GM12878 (cell line): ENCODE results near the gene RAP1GAP2. TPM values are rescaled to one million over a fixed set of nuclear protein-coding genes. Genes with fewer than 3 reads are reported as not detected.

Experiments
- CREB1 ChIP-seq: IDR thresholded peaks from 2 replicates; pipeline ENCODE4 v1.6.1; 2012; ENCODE audit warnings: low read depth, mild to moderate bottlenecking, inconsistent platforms
- EGR1 ChIP-seq, 2 experiments: IDR thresholded peaks; 1 replicate in 1 of 2; 2 replicates in 1 of 2; pipeline ENCODE4 v1.6.1; 2011 to 2012; ENCODE audit warnings: low read depth in 2 of 2, low read length in 2 of 2, borderline replicate concordance in 1 of 2, mild to moderate bottlenecking in 1 of 2, moderate library complexity in 1 of 2
- EZH2 ChIP-seq: IDR thresholded peaks from 2 replicates; pipeline ENCODE4 v1.6.1; 2012; ENCODE audit warnings: low read depth, mild to moderate bottlenecking, control low read depth, inconsistent platforms, low read length, borderline replicate concordance; ENCODE audit not compliant: control insufficient read depth
- HCFC1 ChIP-seq: fragments of 150-350 bp; IDR thresholded peaks from 2 replicates; pipeline ENCODE4 v1.6.1; 2014; ENCODE audit warnings: low read length
- MEF2B ChIP-seq: fragments of 450-650 bp; IDR thresholded peaks from 2 replicates; pipeline ENCODE4 v1.6.1; 2018; ENCODE audit warnings: mild to moderate bottlenecking, moderate library complexity; ENCODE audit not compliant: partially characterized antibody, poor library complexity, severe bottlenecking
- NRF1 ChIP-seq: conservative IDR thresholded peaks from 2 replicates; pipeline ENCODE4 v1.6.1; 2011; ENCODE audit warnings: mild to moderate bottlenecking, low read depth, low read length, improper control_type of control experiment
- POLR2AphosphoS2 ChIP-seq: IDR thresholded peaks from 2 replicates; pipeline ENCODE4 v1.6.1; 2011; ENCODE audit warnings: low read depth, mild to moderate bottlenecking, low read length, improper control_type of control experiment, moderate library complexity
- SPI1 ChIP-seq: IDR thresholded peaks from 2 replicates; pipeline ENCODE4 v1.6.1; 2011; ENCODE audit warnings: low read depth, mild to moderate bottlenecking, low read length, moderate library complexity, borderline replicate concordance; ENCODE audit not compliant: insufficient read depth
- SREBF1 ChIP-seq: IDR thresholded peaks from 2 replicates; pipeline ENCODE4 v1.6.1; 2012; ENCODE audit warnings: mild to moderate bottlenecking, low read length
- SUZ12 ChIP-seq: fragments of 200-600 bp; sonication (generic); IDR thresholded peaks from one replicate; pipeline ENCODE4 v1.6.1; 2018; ENCODE audit warnings: antibody characterized with exemption, mild to moderate bottlenecking; ENCODE audit not compliant: unreplicated experiment
- TARDBP ChIP-seq: IDR thresholded peaks from 2 replicates; pipeline ENCODE4 v1.6.1; 2016; ENCODE audit warnings: borderline replicate concordance
- polyA plus RNA-seq, 11 experiments: library from polyadenylated mRNA; depleted of rRNA in 4 of 11; unstranded in 6 of 11; stranded (reverse) in 5 of 11; fragments of >200 nt; fragmentation: Nextera tagmentation in 4 of 11; fragmentation: Illumina TruSeq in 1 of 11; extraction: Ambion mirVana in 4 of 11; extraction: Trizol in 1 of 11; gene quantifications; 1 replicate in 1 of 11; 2 replicates in 10 of 11; pipeline versions ENCODE4 v1.2.1 to v1.2.3, GENCODE V29; 2011 to 2016; ENCODE audit warnings: inconsistent platforms in 2 of 11, missing spikeins in 2 of 11, low read depth in 1 of 11
- total RNA-seq, 4 experiments: library from RNA; depleted of rRNA in 3 of 4; stranded (reverse); fragments of >200 nt in 3 of 4; fragmentation: Illumina TruSeq in 1 of 4; extraction: Trizol in 1 of 4; gene quantifications; 2 replicates each; pipeline versions ENCODE4 v1.2.1 to v1.2.3, GENCODE V29; 2013 to 2021
- TF ChIP-seq, protein P1 (sequence below): fragments of 450-650 bp; IDR thresholded peaks from 2 replicates; pipeline ENCODE4 v1.6.1; 2018; ENCODE audit warnings: borderline replicate concordance, mild to moderate bottlenecking; ENCODE audit not compliant: partially characterized antibody
- TF ChIP-seq, protein P2 (sequence below): fragments of 450-650 bp; IDR thresholded peaks from 2 replicates; pipeline ENCODE4 v1.6.1; 2017; ENCODE audit warnings: mild to moderate bottlenecking
- TF ChIP-seq, protein P3 (sequence below): fragments of 450-650 bp; IDR thresholded peaks from 2 replicates; pipeline ENCODE4 v1.6.1; 2017; ENCODE audit warnings: mild to moderate bottlenecking, moderate library complexity
- TF ChIP-seq, protein P4 (sequence below): IDR thresholded peaks from 2 replicates; pipeline ENCODE4 v1.6.1; 2012; ENCODE audit warnings: low read depth, low read length, improper control_type of control experiment

The RAP1GAP2 gene
- total and polyA plus RNA-seq, 10 of the 15 experiments (the other 5 are each of a cell fraction or from before 2014, with no cell fraction given), result 0.03 to 0.95 (median 0.49) TPM; not detected in 2

DNA sequence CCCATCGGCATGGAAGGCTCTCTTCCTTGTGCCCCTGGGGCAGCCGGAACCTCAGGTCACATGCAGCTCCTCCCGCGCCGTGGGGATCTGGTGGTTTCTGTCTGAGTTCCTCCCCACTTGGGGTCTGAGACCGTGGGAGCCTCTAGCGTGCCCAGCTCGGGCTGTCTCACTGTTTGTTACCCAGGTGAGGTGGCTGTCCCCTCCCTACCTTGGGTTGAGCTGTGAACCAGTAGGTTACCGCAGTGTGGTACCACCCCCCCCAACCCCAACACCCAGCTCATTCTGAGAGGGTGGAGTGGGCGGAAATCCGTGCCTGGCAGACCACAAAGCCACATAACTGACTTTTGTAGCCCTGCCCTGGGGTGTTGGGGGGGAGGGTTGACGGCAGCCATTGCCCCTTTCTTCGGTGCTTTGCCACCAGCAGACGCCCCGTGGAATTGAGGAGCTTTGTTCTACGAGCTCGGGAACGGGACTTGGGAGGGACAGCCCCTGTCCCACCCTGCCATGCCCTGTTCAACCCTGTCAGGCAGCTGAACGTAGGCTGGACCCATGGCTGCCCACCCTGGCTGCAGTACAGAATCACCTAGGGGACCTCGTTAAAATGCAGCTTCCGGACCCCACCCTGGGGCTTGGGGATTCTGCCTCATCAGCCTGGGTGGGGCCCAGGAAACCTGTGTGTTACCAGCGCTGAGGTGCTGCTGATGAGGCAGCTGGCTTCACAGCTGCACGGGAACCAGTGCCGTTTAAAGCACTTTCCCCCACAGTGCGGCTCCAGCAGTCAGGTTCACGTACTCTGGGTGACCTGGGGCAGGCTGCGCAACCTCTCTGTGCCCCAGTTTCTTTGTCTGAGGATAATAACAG lies 18.5 kb downstream of the RAP1GAP2 start (continued):
- TF ChIP-seq, protein P1, sequence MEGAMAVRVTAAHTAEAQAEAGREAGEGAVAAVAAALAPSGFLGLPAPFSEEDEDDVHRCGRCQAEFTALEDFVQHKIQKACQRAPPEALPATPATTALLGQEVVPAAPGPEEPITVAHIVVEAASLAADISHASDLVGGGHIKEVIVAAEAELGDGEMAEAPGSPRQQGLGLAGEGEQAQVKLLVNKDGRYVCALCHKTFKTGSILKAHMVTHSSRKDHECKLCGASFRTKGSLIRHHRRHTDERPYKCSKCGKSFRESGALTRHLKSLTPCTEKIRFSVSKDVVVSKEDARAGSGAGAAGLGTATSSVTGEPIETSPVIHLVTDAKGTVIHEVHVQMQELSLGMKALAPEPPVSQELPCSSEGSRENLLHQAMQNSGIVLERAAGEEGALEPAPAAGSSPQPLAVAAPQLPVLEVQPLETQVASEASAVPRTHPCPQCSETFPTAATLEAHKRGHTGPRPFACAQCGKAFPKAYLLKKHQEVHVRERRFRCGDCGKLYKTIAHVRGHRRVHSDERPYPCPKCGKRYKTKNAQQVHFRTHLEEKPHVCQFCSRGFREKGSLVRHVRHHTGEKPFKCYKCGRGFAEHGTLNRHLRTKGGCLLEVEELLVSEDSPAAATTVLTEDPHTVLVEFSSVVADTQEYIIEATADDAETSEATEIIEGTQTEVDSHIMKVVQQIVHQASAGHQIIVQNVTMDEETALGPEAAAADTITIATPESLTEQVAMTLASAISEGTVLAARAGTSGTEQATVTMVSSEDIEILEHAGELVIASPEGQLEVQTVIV, result no peak
- TF ChIP-seq, protein P2, sequence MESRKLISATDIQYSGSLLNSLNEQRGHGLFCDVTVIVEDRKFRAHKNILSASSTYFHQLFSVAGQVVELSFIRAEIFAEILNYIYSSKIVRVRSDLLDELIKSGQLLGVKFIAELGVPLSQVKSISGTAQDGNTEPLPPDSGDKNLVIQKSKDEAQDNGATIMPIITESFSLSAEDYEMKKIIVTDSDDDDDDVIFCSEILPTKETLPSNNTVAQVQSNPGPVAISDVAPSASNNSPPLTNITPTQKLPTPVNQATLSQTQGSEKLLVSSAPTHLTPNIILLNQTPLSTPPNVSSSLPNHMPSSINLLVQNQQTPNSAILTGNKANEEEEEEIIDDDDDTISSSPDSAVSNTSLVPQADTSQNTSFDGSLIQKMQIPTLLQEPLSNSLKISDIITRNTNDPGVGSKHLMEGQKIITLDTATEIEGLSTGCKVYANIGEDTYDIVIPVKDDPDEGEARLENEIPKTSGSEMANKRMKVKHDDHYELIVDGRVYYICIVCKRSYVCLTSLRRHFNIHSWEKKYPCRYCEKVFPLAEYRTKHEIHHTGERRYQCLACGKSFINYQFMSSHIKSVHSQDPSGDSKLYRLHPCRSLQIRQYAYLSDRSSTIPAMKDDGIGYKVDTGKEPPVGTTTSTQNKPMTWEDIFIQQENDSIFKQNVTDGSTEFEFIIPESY, result no peak
- no peak for TF ChIP-seq EZH2
- TF ChIP-seq POLR2AphosphoS2, result no peak
- no peak for TF ChIP-seq CREB1
- no peak for TF ChIP-seq SUZ12
- no peak for TF ChIP-seq NRF1
- TF ChIP-seq EGR1 (IDR thresholded peaks at IDR 0.05; ENCODE audit: borderline replicate concordance in 1 of 2, low read depth in 2 of 2, low read length in 2 of 2), result peak in 1 of 2 experiments; percentile 63; a peak in 1 of 3 replicates
- no peak for TF ChIP-seq TARDBP
- no peak for TF ChIP-seq SREBF1
- TF ChIP-seq, protein P3, sequence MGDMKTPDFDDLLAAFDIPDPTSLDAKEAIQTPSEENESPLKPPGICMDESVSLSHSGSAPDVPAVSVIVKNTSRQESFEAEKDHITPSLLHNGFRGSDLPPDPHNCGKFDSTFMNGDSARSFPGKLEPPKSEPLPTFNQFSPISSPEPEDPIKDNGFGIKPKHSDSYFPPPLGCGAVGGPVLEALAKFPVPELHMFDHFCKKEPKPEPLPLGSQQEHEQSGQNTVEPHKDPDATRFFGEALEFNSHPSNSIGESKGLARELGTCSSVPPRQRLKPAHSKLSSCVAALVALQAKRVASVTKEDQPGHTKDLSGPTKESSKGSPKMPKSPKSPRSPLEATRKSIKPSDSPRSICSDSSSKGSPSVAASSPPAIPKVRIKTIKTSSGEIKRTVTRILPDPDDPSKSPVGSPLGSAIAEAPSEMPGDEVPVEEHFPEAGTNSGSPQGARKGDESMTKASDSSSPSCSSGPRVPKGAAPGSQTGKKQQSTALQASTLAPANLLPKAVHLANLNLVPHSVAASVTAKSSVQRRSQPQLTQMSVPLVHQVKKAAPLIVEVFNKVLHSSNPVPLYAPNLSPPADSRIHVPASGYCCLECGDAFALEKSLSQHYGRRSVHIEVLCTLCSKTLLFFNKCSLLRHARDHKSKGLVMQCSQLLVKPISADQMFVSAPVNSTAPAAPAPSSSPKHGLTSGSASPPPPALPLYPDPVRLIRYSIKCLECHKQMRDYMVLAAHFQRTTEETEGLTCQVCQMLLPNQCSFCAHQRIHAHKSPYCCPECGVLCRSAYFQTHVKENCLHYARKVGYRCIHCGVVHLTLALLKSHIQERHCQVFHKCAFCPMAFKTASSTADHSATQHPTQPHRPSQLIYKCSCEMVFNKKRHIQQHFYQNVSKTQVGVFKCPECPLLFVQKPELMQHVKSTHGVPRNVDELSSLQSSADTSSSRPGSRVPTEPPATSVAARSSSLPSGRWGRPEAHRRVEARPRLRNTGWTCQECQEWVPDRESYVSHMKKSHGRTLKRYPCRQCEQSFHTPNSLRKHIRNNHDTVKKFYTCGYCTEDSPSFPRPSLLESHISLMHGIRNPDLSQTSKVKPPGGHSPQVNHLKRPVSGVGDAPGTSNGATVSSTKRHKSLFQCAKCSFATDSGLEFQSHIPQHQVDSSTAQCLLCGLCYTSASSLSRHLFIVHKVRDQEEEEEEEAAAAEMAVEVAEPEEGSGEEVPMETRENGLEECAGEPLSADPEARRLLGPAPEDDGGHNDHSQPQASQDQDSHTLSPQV, result no peak
- TF ChIP-seq MEF2B, result no peak
- TF ChIP-seq SPI1, result no peak
- no peak for TF ChIP-seq HCFC1
- TF ChIP-seq, protein P4, sequence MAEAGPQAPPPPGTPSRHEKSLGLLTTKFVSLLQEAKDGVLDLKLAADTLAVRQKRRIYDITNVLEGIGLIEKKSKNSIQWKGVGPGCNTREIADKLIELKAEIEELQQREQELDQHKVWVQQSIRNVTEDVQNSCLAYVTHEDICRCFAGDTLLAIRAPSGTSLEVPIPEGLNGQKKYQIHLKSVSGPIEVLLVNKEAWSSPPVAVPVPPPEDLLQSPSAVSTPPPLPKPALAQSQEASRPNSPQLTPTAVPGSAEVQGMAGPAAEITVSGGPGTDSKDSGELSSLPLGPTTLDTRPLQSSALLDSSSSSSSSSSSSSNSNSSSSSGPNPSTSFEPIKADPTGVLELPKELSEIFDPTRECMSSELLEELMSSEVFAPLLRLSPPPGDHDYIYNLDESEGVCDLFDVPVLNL, result no peak
